Vagina (tissue), 2 donors: ENCODE results near the gene PPP3CA. TPM values are rescaled to one million over a fixed set of nuclear protein-coding genes. Genes with fewer than 3 reads are reported as not detected.

Experiments
- DNase-seq, 2 donors: peaks; one replicate each; pipeline ENCODE4 v3.0.0-alpha.2; 2017; ENCODE audit errors: extremely low spot score in 2 of 2
- H3K27ac ChIP-seq: fragments of 200-600 bp; sonication (generic); one replicate; pipeline ENCODE4 v1.5.1; 2019
- H3K27me3 ChIP-seq: fragments of 200-600 bp; sonication (generic); one replicate; pipeline ENCODE4 v1.5.1; 2019
- H3K36me3 ChIP-seq, 2 donors: fragments of 200-600 bp; sonication (generic); one replicate each; pipeline ENCODE4 v1.5.1; 2017 to 2019
- H3K4me1 ChIP-seq: fragments of 200-600 bp; sonication (generic); one replicate; pipeline ENCODE4 v1.5.1; 2019
- H3K4me3 ChIP-seq, 2 donors: fragments of 200-600 bp; sonication (generic); 1 replicate in 1 of 2; 2 replicates in 1 of 2; pipeline ENCODE4 v1.5.1; 2016 to 2019
- H3K9me3 ChIP-seq: fragments of 200-600 bp; sonication (generic); one replicate; pipeline ENCODE4 v1.5.1; 2019
- POLR2A ChIP-seq, 2 donors: fragments of 450-650 bp; IDR thresholded peaks; one replicate each; pipeline ENCODE4 v1.6.1; 2017; ENCODE audit warnings: antibody characterized with exemption in 2 of 2, mild to moderate bottlenecking in 2 of 2, moderate library complexity in 2 of 2
- POLR2AphosphoS5 ChIP-seq, 2 donors: sonication (generic); formaldehyde crosslinking; IDR thresholded peaks; one replicate each; pipeline ENCODE4 v1.9.0; 2017; ENCODE audit warnings: antibody characterized with exemption in 2 of 2, mild to moderate bottlenecking in 2 of 2, low read depth in 1 of 2; ENCODE audit not compliant: insufficient read depth in 1 of 2
- intact Hi-C: fragments of 100-400 bp; cut with DNase I; formaldehyde crosslinking; loops from one replicate; pipeline ENCODE4 v1.15.1; 2023
- total RNA-seq: library from RNA; depleted of rRNA; stranded (reverse); fragments of >200 nt; gene quantifications from one replicate; pipeline ENCODE4 v1.2.3, GENCODE V29; 2016
- TF ChIP-seq, protein P1 (sequence below), 3 experiments: fragments of 450-650 bp in 2 of 3; fragments of 200-600 bp in 1 of 3; sonication (generic) in 1 of 3; IDR thresholded peaks; one replicate each; pipeline ENCODE4 v1.5.1; 2017 to 2019; ENCODE audit warnings: antibody characterized with exemption in 3 of 3, mild to moderate bottlenecking in 2 of 3, moderate library complexity in 2 of 3

PPP3CA gene
- total RNA-seq, 1 donor from 2014 or later, result 45.9 TPM

DNA sequence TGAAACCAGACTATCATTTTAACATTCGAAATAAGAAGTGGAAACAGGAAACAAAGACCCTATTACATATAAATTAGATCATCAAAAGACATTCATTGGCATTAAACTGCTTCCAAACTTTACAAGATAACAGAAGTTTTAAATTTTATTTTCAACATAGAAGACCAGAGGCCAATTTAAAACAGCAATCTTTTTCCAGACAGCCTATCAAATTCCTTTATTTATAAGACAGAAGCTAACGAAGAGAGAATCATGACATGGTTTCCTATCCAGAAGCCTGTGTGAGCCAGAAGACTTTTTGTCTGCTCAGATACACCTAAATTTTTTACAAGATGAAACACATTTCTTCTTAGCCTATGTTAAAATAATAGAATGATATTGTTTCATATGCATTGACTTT, 291.9 kb downstream of the PPP3CA start:
- Histone ChIP-seq H3K27ac (no peak overlapping the region), H3K4me3 (no peak overlapping the region), H3K36me3 (no peaks in the 10 kb centered on the region), H3K9me3 (no peaks in the 10 kb centered on the region), H3K4me1 (peaks cover 9% of the 10 kb centered on the region), H3K27me3 (no peaks in the 10 kb centered on the region)
- DNase-seq, result no peak
- TF ChIP-seq POLR2AphosphoS5 (IDR thresholded peaks at IDR 0.05; ENCODE audit: insufficient read depth in 1 of 2, low read depth in 1 of 2) (no peak), POLR2A (IDR thresholded peaks at IDR 0.05) (no peak)
- TF ChIP-seq, protein P1, sequence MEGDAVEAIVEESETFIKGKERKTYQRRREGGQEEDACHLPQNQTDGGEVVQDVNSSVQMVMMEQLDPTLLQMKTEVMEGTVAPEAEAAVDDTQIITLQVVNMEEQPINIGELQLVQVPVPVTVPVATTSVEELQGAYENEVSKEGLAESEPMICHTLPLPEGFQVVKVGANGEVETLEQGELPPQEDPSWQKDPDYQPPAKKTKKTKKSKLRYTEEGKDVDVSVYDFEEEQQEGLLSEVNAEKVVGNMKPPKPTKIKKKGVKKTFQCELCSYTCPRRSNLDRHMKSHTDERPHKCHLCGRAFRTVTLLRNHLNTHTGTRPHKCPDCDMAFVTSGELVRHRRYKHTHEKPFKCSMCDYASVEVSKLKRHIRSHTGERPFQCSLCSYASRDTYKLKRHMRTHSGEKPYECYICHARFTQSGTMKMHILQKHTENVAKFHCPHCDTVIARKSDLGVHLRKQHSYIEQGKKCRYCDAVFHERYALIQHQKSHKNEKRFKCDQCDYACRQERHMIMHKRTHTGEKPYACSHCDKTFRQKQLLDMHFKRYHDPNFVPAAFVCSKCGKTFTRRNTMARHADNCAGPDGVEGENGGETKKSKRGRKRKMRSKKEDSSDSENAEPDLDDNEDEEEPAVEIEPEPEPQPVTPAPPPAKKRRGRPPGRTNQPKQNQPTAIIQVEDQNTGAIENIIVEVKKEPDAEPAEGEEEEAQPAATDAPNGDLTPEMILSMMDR (IDR thresholded peaks at IDR 0.05), result no peak
- intact Hi-C loops, result no loop called here

DNA sequence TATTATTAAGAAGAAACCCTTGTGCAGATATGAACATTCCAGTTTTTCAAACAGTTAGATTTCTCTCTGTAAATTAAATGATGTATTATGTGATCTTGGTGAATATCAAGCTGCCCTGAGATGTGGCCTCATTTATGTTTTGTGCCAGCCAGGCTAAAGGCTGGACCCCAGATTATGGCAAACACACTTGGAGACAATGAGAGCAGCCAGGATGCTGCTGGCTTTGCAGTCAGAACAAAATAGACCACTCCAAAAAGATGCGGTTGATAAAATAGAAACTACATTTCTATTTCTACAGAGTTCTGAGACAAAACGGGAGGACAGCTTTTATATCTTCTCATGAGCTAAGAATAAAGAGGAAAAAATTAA, 296.5 kb downstream of the PPP3CA start:
- no peak overlapping the region for H3K4me3 ChIP-seq
- peaks cover 9% of the 10 kb centered on the region for H3K4me1 ChIP-seq
- TF ChIP-seq POLR2A (IDR thresholded peaks at IDR 0.05) (no peak), POLR2AphosphoS5 (IDR thresholded peaks at IDR 0.05; ENCODE audit: insufficient read depth in 1 of 2, low read depth in 1 of 2) (no peak)
- TF ChIP-seq, protein P1 (IDR thresholded peaks at IDR 0.05), result no peak
- no peaks in the 10 kb centered on the region for H3K9me3 ChIP-seq
- intact Hi-C loops, result no loop called here
- no peaks in the 10 kb centered on the region for H3K27me3 ChIP-seq
- DNase-seq, result no peak
- H3K27ac ChIP-seq, result no peak overlapping the region
- H3K36me3 ChIP-seq, result no peaks in the 10 kb centered on the region

DNA sequence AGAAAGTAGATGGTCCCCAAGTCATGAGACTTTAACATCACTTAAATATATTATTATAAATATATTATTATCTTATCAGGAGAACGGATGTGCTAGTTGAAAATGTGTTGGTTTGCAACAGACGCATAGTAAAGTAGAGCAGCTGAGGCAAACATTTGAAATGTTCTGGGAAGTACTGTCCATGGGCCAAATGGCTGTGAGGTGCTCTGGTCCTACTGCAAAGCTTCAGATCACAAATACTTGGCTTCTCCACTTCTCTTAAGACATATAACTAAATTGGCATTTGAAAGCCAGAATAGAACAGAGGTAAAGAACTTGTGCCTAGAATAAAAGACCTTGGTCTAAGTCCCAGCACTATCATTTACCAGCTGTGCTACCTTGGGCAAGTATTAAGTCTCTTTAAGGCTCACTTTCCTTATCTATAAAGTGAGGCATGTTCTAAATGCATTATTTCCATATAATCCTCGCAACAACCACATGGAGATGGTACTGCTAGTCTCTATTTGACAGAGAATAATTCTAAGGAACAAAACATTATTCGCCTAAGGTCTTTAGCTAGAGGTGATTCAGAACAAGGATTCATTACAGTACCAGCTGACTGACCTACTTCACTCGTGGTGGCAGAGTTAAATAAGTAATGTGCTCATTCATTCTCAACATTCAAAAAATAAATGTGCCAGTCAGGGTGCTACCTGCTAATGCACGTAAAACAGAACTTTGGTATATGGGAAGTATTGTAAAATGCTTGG, 297.1 kb downstream of the PPP3CA start:
- no peaks in the 10 kb centered on the region for H3K9me3 ChIP-seq
- no peak overlapping the region for H3K4me3 ChIP-seq
- H3K27ac ChIP-seq, result no peak overlapping the region
- no peaks in the 10 kb centered on the region for H3K36me3 ChIP-seq
- TF ChIP-seq, protein P1 (IDR thresholded peaks at IDR 0.05), result no peak
- no peak for TF ChIP-seq POLR2AphosphoS5 (IDR thresholded peaks at IDR 0.05; ENCODE audit: insufficient read depth in 1 of 2, low read depth in 1 of 2)
- TF ChIP-seq POLR2A (IDR thresholded peaks at IDR 0.05), result no peak
- H3K27me3 ChIP-seq, result no peaks in the 10 kb centered on the region
- DNase-seq, result no peak
- intact Hi-C loops, result no loop called here
- H3K4me1 ChIP-seq, result peaks cover 5% of the 10 kb centered on the region

DNA sequence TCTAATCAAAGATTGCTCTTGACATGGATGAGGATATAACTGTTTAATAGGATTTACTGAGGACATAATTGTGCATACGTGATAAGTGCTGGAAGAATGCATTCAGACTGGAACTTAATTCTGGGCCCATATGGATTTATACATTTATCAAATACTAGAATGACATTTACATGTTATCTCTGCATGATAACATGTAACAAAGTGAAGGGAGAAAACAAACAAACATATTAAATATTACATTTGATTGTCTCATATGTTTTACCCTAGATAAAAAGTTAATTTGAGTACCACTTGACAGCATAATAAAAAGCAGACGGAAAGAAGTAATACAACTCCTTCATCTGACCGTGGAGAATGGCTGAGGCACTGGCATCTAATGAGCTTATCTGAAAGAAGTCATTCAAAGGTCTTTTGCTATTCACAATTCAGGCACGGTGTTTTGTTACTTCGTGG, 297.8 kb downstream of the PPP3CA start:
- H3K4me1 ChIP-seq, result no peaks in the 10 kb centered on the region
- no peak for DNase-seq
- no peaks in the 10 kb centered on the region for H3K9me3 ChIP-seq
- no peaks in the 10 kb centered on the region for H3K27me3 ChIP-seq
- no peak for TF ChIP-seq POLR2AphosphoS5 (IDR thresholded peaks at IDR 0.05; ENCODE audit: insufficient read depth in 1 of 2, low read depth in 1 of 2)
- no peak for TF ChIP-seq POLR2A (IDR thresholded peaks at IDR 0.05)
- TF ChIP-seq, protein P1 (IDR thresholded peaks at IDR 0.05), result no peak
- H3K36me3 ChIP-seq, result no peaks in the 10 kb centered on the region
- H3K27ac ChIP-seq, result no peak overlapping the region
- intact Hi-C loops, result no loop called here
- no peak overlapping the region for H3K4me3 ChIP-seq

DNA sequence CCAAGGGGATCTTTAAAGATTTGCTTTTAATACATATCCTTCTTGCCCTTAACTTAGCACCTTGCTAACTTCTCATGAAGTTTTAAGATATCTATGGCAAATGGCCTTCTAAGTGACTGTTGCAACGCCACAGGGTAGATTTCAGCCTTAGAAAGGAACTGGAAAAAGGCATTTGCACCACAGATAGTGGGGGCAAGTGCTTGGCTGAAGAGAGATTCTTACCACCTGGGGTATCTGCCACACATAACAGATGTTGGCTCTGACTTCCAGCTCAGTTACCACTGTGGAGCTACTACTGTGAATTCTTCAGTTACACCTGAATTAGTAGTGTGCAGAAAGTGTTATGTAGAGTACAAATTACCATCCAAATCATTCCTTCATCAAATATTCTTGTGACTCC, 302.6 kb downstream of the PPP3CA start:
- no peak for DNase-seq
- intact Hi-C loops, result no loop called here

More for the DNA sequence above, 302.6 kb downstream of the PPP3CA start:
- TF ChIP-seq, protein P1 (IDR thresholded peaks at IDR 0.05), result no peak
- TF ChIP-seq POLR2AphosphoS5 (IDR thresholded peaks at IDR 0.05; ENCODE audit: insufficient read depth in 1 of 2, low read depth in 1 of 2) (no peak), POLR2A (IDR thresholded peaks at IDR 0.05) (no peak)
- no peak overlapping the region for H3K4me3 ChIP-seq
- no peaks in the 10 kb centered on the region for H3K9me3 ChIP-seq
- H3K36me3 ChIP-seq, result no peaks in the 10 kb centered on the region
- H3K27me3 ChIP-seq, result no peaks in the 10 kb centered on the region
- H3K27ac ChIP-seq, result no peak overlapping the region
- no peaks in the 10 kb centered on the region for H3K4me1 ChIP-seq
